Measurements from ENCODE around the gene SESTD1. TPM values are rescaled to one million over a fixed set of nuclear protein-coding genes. Genes with fewer than 3 reads are reported as not detected.

SESTD1 gene
- total and polyA plus RNA-seq, 2 of the 13 experiments (the other 11 are each of a cell fraction or from before 2014, with no cell fraction given): 74.4 to 101 TPM

GRCh38 chr2:179275253-179276012, 10.8 kb upstream of the SESTD1 start:
- POLR2A ChIA-PET: interaction anchor here (0.9 to 1.4 kb wide), 4 partner anchors 11 to 69 kb away, joined by 4 to 5 read pairs (median 4); partner anchors contain the start of gene SESTD1
- FAIRE-seq: no peak
- no peak overlapping the region for H3K27ac ChIP-seq (ENCODE audit: extremely low read length, insufficient read depth, low read length)
- no peak overlapping the region for H3K4me3 ChIP-seq (replicated peaks in 1 of 3; ENCODE audit: insufficient read depth in 1 of 3, low read depth in 2 of 3, low read length in 3 of 3)
- no peak overlapping the region for H3K9ac ChIP-seq (ENCODE audit: insufficient read depth, low read depth, low read length)
- 0 out of 2 replicates have a peak overlapping the region, but pooled peaks have one; percentile 6 for H3K4me2 ChIP-seq (ENCODE audit: low read depth, low read length)
- no peaks in the 10 kb centered on the region for H4K20me1 ChIP-seq (ENCODE audit: insufficient read depth, low read length)
- DNase-seq (ENCODE audit: low spot score): peak; percentile 60
- BruUV-seq (replicated peaks): no TSS peak
- in situ Hi-C loops (cut with HindIII; ENCODE audit: extremely low pct_ligation_motif_present, low pct_unique_long_range_greater_than_20kb): no loop called here
- no peaks in the 10 kb centered on the region for H3K79me2 ChIP-seq (ENCODE audit: insufficient read depth, low read length)
- H3K27me3 ChIP-seq (ENCODE audit: control insufficient read depth in 1 of 2, insufficient read depth in 2 of 2, low read length in 2 of 2): no peaks in the 10 kb centered on the region
- ATAC-seq: no peak
- CTCF ChIA-PET (ENCODE audit: low intra/inter-chr PET ratio, low total read pairs): no interaction called here
- H3K36me3 ChIP-seq (replicated peaks in 1 of 2; ENCODE audit: control insufficient read depth in 1 of 2, insufficient read depth in 2 of 2, low read length in 2 of 2): no peaks in the 10 kb centered on the region
- no peaks in the 10 kb centered on the region for H3K9me3 ChIP-seq (ENCODE audit: low read length)
- 81% methylated on average over 4 of the region's 4 CpGs for WGBS (ENCODE audit: low lambda C conversion rate)
- H2AFZ ChIP-seq (ENCODE audit: low read length): peak overlapping the region; percentile 37
- intact Hi-C loops (cut with micrococcal nuclease; ENCODE audit: unreplicated experiment): no loop called here
- peaks cover 96% of the 10 kb centered on the region for H3K4me1 ChIP-seq (ENCODE audit: insufficient read depth, low read length)
- no peak for TF ChIP-seq RFX5 (IDR thresholded peaks at IDR 0.05; ENCODE audit: low read depth, low read length)
- TF ChIP-seq TBP (CRISPR knock-in tag; IDR thresholded peaks at IDR 0.05): no peak
- no peak for TF ChIP-seq ZFP82 (CRISPR knock-in tag; IDR thresholded peaks at IDR 0.05; ENCODE audit: borderline replicate concordance)
- TF ChIP-seq NCOA2 (CRISPR knock-in tag; IDR thresholded peaks at IDR 0.05): 0 out of 2 replicates have a peak, but pooled peaks have one; percentile 18
- TF ChIP-seq BCL6 (CRISPR knock-in tag; IDR thresholded peaks at IDR 0.05): 0 out of 2 replicates have a peak, but pooled peaks have one; percentile 46
- no peak for TF ChIP-seq SP140L (CRISPR knock-in tag; IDR thresholded peaks at IDR 0.05; ENCODE audit: borderline replicate concordance)
- no peak for TF ChIP-seq HES4 (CRISPR knock-in tag; IDR thresholded peaks at IDR 0.05; ENCODE audit: borderline replicate concordance)
- no peak for TF ChIP-seq GABPB1 (CRISPR knock-in tag; IDR thresholded peaks at IDR 0.05)
- TF ChIP-seq LBX2 (CRISPR knock-in tag; IDR thresholded peaks at IDR 0.05; ENCODE audit: borderline replicate concordance): no peak
- TF ChIP-seq ZNF572 (CRISPR knock-in tag; IDR thresholded peaks at IDR 0.05): no peak
- no peak for TF ChIP-seq DMAP1 (CRISPR knock-in tag; IDR thresholded peaks at IDR 0.05)
- TF ChIP-seq PHF20 (CRISPR knock-in tag; IDR thresholded peaks at IDR 0.05): no peak
- no peak for TF ChIP-seq ZNF274 (CRISPR knock-in tag; IDR thresholded peaks at IDR 0.05)
- TF ChIP-seq BRF2 (CRISPR knock-in tag; IDR thresholded peaks at IDR 0.05): no peak
- peak; percentile 90 for TF ChIP-seq HNF4A (CRISPR knock-in tag; IDR thresholded peaks at IDR 0.05)
- TF ChIP-seq ZSCAN22 (CRISPR knock-in tag; IDR thresholded peaks at IDR 0.05): no peak
- TF ChIP-seq SOX5 (CRISPR knock-in tag; IDR thresholded peaks at IDR 0.05; ENCODE audit: borderline replicate concordance): peak; percentile 82
- 0 out of 4 replicates have a peak, but pooled peaks of 1 of the 2 experiments have one; percentile 34 for TF ChIP-seq KLF16 (CRISPR knock-in tag; IDR thresholded peaks at IDR 0.05)
- 0 out of 2 replicates have a peak, but pooled peaks have one; percentile 50 for TF ChIP-seq RCOR2 (CRISPR knock-in tag; IDR thresholded peaks at IDR 0.05)
- no peak for TF ChIP-seq POLR2AphosphoS5 (IDR thresholded peaks at IDR 0.05; ENCODE audit: low read depth, low read length)
- TF ChIP-seq ARNTL (CRISPR knock-in tag; IDR thresholded peaks at IDR 0.05): no peak
- TF ChIP-seq GRHL1 (CRISPR knock-in tag; conservative IDR thresholded peaks at IDR 0.05): no peak
- TF ChIP-seq ZMYM4 (CRISPR knock-in tag; IDR thresholded peaks at IDR 0.05): 0 out of 2 replicates have a peak, but pooled peaks have one; percentile 35
- no peak for TF ChIP-seq POLR2AphosphoS2 (IDR thresholded peaks at IDR 0.05; ENCODE audit: low read depth, low read length)
- TF ChIP-seq EZH2 (conservative IDR thresholded peaks at IDR 0.05; ENCODE audit: low read depth, low read length): no peak

Measured in HepG2 (cell line).